HCT116 (cell line): Measurements from ENCODE around the gene FAM241A. TPM values are rescaled to one million over a fixed set of nuclear protein-coding genes. Genes with fewer than 3 reads are reported as not detected.

Experiments
- ATAC-seq: fragments of 200-7000 bp; cut with Tn5 transposase; 2 replicates; pipeline ENCODE4 v1.9.1; 2020; ENCODE audit warnings: mild to moderate bottlenecking, moderate library complexity
- BruUV-seq: library from RNA; stranded (reverse); fragments of 400-500 nt; replicated peaks from 2 replicates; lab custom pipeline; 2021; lab: Mats Ljungman, UMichigan
- CTCF ChIA-PET: fragments of 300-600 bp; sonication (Branson Sonifier 250); formaldehyde crosslinking; loops from one replicate; lab custom pipeline; 2021; ENCODE audit warnings: antibody characterized with exemption; lab: Charles Lee
- POLR2A ChIA-PET: fragments of 300-600, 350-600 bp; sonication (Branson Sonifier 250); formaldehyde crosslinking; loops from one replicate; lab custom pipeline; 2021; ENCODE audit warnings: antibody characterized with exemption; lab: Charles Lee
- RAD21 ChIA-PET, 2 experiments: fragments of 300-600 bp; sonication (Branson Sonifier 250); formaldehyde crosslinking; loops; one replicate each; lab custom pipeline; 2023; ENCODE audit warnings: low total read pairs in 2 of 2; ENCODE audit not compliant: uncharacterized antibody in 2 of 2, unreplicated experiment in 2 of 2, low non-redundant PET in 1 of 2; lab: Charles Lee
- DNase-seq: peaks from one replicate; pipeline ENCODE4 v3.0.0-alpha.2; 2010; ENCODE audit warnings: low read depth, low spot score
- H2AFZ ChIP-seq: fragments of 200-600 bp; shearing (Covaris generic), sonication (generic); 2 replicates; pipeline ENCODE4 v1.6.1; 2017; ENCODE audit warnings: low read depth, mixed run types, mixed read lengths, antibody characterized with exemption, low read length; ENCODE audit not compliant: poor library complexity, severe bottlenecking
- H3K27ac ChIP-seq: 2 replicates; pipeline ENCODE4 v1.5.1; 2012; ENCODE audit warnings: low read depth, low read length
- H3K27me3 ChIP-seq: fragments of 200-600 bp; sonication (generic); 2 replicates; pipeline ENCODE4 v1.6.1; 2016; ENCODE audit warnings: mixed run types, low read length, mixed read lengths; ENCODE audit not compliant: insufficient read depth
- H3K36me3 ChIP-seq, 2 experiments: fragments of 200-500 bp in 1 of 2; fragments of 200-600 bp in 1 of 2; sonication (Bioruptor generic) in 1 of 2; sonication (generic) in 1 of 2; 2 replicates each; pipeline versions ENCODE4 v1.5.1 to v1.6.1; 2014 to 2016; ENCODE audit warnings: low read length in 2 of 2, inconsistent platforms in 1 of 2, mixed read lengths in 1 of 2, mixed run types in 1 of 2; ENCODE audit not compliant: insufficient read depth in 2 of 2, control insufficient read depth in 1 of 2
- H3K4me1 ChIP-seq, 2 experiments: fragments of 200-600 bp in 1 of 2; sonication (generic) in 1 of 2; 2 replicates each; pipeline versions ENCODE4 v1.5.1 to v1.6.1; 2012 to 2017; ENCODE audit warnings: low read length in 2 of 2, inconsistent platforms in 1 of 2, mild to moderate bottlenecking in 1 of 2, mixed read lengths in 1 of 2, mixed run types in 1 of 2, moderate library complexity in 1 of 2; ENCODE audit not compliant: insufficient read depth in 2 of 2, control insufficient read depth in 1 of 2
- H3K4me2 ChIP-seq: fragments of 200-600 bp; sonication (generic); 2 replicates; pipeline ENCODE4 v1.6.1; 2017; ENCODE audit warnings: mixed run types, low read length, mixed read lengths
- H3K4me3 ChIP-seq, 2 experiments: fragments of 200-600 bp in 1 of 2; sonication (generic) in 1 of 2; replicated peaks in 1 of 2; 2 replicates each; pipeline ENCODE4 v1.5.1; 2011 to 2016; ENCODE audit warnings: low read length in 2 of 2, control low read depth in 1 of 2, low read depth in 1 of 2, mild to moderate bottlenecking in 1 of 2, mixed read lengths in 1 of 2, mixed run types in 1 of 2
- H3K79me2 ChIP-seq: fragments of 200-600 bp; sonication (generic); 2 replicates; pipeline ENCODE4 v1.6.1; 2017; ENCODE audit warnings: mild to moderate bottlenecking, mixed run types, low read length, moderate library complexity, mixed read lengths; ENCODE audit not compliant: insufficient read depth
- H3K9ac ChIP-seq: fragments of 200-600 bp; sonication (generic); 2 replicates; pipeline ENCODE4 v1.6.1; 2016; ENCODE audit warnings: low read length, mixed read lengths
- H3K9me2 ChIP-seq: fragments of 200-600 bp; sonication (generic), shearing (Covaris generic); 2 replicates; pipeline ENCODE4 v1.6.1; 2017; ENCODE audit warnings: mixed run types, mild to moderate bottlenecking, moderate library complexity; ENCODE audit not compliant: insufficient read depth
- H3K9me3 ChIP-seq, 2 experiments: fragments of 200-500 bp in 1 of 2; fragments of 200-600 bp in 1 of 2; sonication (Bioruptor generic) in 1 of 2; sonication (generic) in 1 of 2; 2 replicates each; pipeline ENCODE4 v1.6.1; 2014 to 2017; ENCODE audit warnings: low read length in 2 of 2, mixed read lengths in 2 of 2, inconsistent platforms in 1 of 2, low read depth in 1 of 2, mild to moderate bottlenecking in 1 of 2, mixed run types in 1 of 2, moderate library complexity in 1 of 2; ENCODE audit not compliant: control insufficient read depth in 1 of 2, insufficient read depth in 1 of 2
- H4K20me1 ChIP-seq: fragments of 200-600 bp; sonication (generic), shearing (Covaris generic); 2 replicates; pipeline ENCODE4 v1.6.1; 2017; ENCODE audit warnings: mixed run types, mild to moderate bottlenecking, moderate library complexity; ENCODE audit not compliant: insufficient read depth
- ATF3 ChIP-seq: IDR thresholded peaks from 2 replicates; pipeline ENCODE4 v1.6.1; 2012
- CBX3 ChIP-seq: IDR thresholded peaks from 2 replicates; pipeline ENCODE4 v1.6.1; 2012; ENCODE audit warnings: low read depth
- CEBPB ChIP-seq: IDR thresholded peaks from 2 replicates; pipeline ENCODE4 v1.6.1; 2012; ENCODE audit warnings: low read depth
- CTCF ChIP-seq, 3 experiments: fragments of 200-600 bp in 1 of 3; sonication (generic) in 1 of 3; IDR thresholded peaks in 2 of 3; conservative IDR thresholded peaks in 1 of 3; 2 replicates each; pipeline ENCODE4 v1.5.1; 2012 to 2017; ENCODE audit warnings: low read depth in 2 of 3, low read length in 2 of 3, antibody characterized with exemption in 1 of 3, borderline replicate concordance in 1 of 3, control low read depth in 1 of 3, mild to moderate bottlenecking in 1 of 3, mixed read lengths in 1 of 3, mixed run types in 1 of 3, moderate library complexity in 1 of 3; ENCODE audit not compliant: insufficient read depth in 1 of 3
- EGR1 ChIP-seq: IDR thresholded peaks from 2 replicates; pipeline ENCODE4 v1.6.1; 2012; ENCODE audit warnings: low read depth
- ELF1 ChIP-seq: IDR thresholded peaks from 2 replicates; pipeline ENCODE4 v1.6.1; 2012; ENCODE audit warnings: low read depth, borderline replicate concordance
- EZH2 ChIP-seq: fragments of 200-600 bp; sonication (generic); IDR thresholded peaks from 2 replicates; pipeline ENCODE4 v1.6.1; 2017; ENCODE audit warnings: antibody characterized with exemption, mixed run types
- EZH2phosphoT487 ChIP-seq: fragments of 200-600 bp; IDR thresholded peaks from 2 replicates; pipeline ENCODE4 v1.6.1; 2018; ENCODE audit warnings: antibody characterized with exemption, borderline replicate concordance
- FOSL1 ChIP-seq: IDR thresholded peaks from 2 replicates; pipeline ENCODE4 v1.6.1; 2012; ENCODE audit warnings: low read depth
- JUND ChIP-seq: IDR thresholded peaks from 2 replicates; pipeline ENCODE4 v1.6.1; 2012
- MAX ChIP-seq: IDR thresholded peaks from 2 replicates; pipeline ENCODE4 v1.6.1; 2012
- POLR2A ChIP-seq: IDR thresholded peaks from 2 replicates; pipeline ENCODE4 v1.7.0; 2011; ENCODE audit warnings: borderline replicate concordance; ENCODE audit not compliant: insufficient read depth, insufficient read length; ENCODE audit errors: extremely low read depth
- POLR2AphosphoS5 ChIP-seq: IDR thresholded peaks from 2 replicates; pipeline ENCODE4 v1.6.1; 2011; ENCODE audit warnings: mild to moderate bottlenecking, low read depth, low read length, moderate library complexity
- RAD21 ChIP-seq: IDR thresholded peaks from 2 replicates; pipeline ENCODE4 v1.6.1; 2012; ENCODE audit warnings: low read depth, mild to moderate bottlenecking
- REST ChIP-seq: IDR thresholded peaks from 2 replicates; pipeline ENCODE4 v1.6.1; 2012; ENCODE audit warnings: low read depth
- SRF ChIP-seq: IDR thresholded peaks from 2 replicates; pipeline ENCODE4 v1.6.1; 2012; ENCODE audit warnings: low read depth
- TCF7L2 ChIP-seq: IDR thresholded peaks from 2 replicates; pipeline ENCODE4 v1.7.0; 2011; ENCODE audit warnings: borderline replicate concordance, inconsistent platforms; ENCODE audit not compliant: insufficient read depth, insufficient read length; ENCODE audit errors: extremely low read depth
- ZNF274 ChIP-seq: fragments of 200-500 bp; sonication (Bioruptor generic); IDR thresholded peaks from 2 replicates; pipeline ENCODE4 v1.6.1; 2014; ENCODE audit warnings: mild to moderate bottlenecking, low read depth, low read length, inconsistent platforms
- intact Hi-C: fragments of 100-400 bp; cut with micrococcal nuclease; formaldehyde crosslinking; loops from 2 replicates; pipeline ENCODE4 v1.10.0; 2022
- total RNA-seq: library from RNA; stranded (reverse); gene quantifications from one replicate; pipeline ENCODE4 v1.2.1, GENCODE V29; 2021; ENCODE audit not compliant: unreplicated experiment

The FAM241A gene
- total RNA-seq, 1 experiment from 2014 or later: 4.5 TPM

GRCh38 chr4:112210777-112211176 is 65.5 kb downstream of the FAM241A start:
- ChIA-PET RAD21 (no interaction called here), POLR2A (no interaction called here), CTCF (no interaction called here)
- Histone ChIP-seq H2AFZ (no peak overlapping the region), H3K27ac (no peak overlapping the region), H3K9me2 (no peaks in the 10 kb centered on the region), H3K4me3 (no peak overlapping the region), H3K27me3 (no peaks in the 10 kb centered on the region), H3K9me3 (no peaks in the 10 kb centered on the region; a peak in 1 of 4 replicates), H4K20me1 (no peaks in the 10 kb centered on the region), H3K79me2 (no peaks in the 10 kb centered on the region), H3K4me2 (no peak overlapping the region), H3K4me1 (no peaks in the 10 kb centered on the region), H3K9ac (no peak overlapping the region), H3K36me3 (no peaks in the 10 kb centered on the region)
- intact Hi-C loops: no loop called here
- TF ChIP-seq ZNF274 (no peak), CTCF (IDR thresholded peaks at IDR 0.05 in 2 of 3, conservative IDR thresholded peaks at IDR 0.05 in 1 of 3; ENCODE audit: borderline replicate concordance in 1 of 3, insufficient read depth in 1 of 3, low read depth in 2 of 3, low read length in 2 of 3) (no peak), EZH2 (no peak), JUND (no peak), REST (no peak), EZH2phosphoT487 (no peak), CBX3 (no peak), FOSL1 (no peak), ELF1 (no peak), ATF3 (no peak), MAX (no peak), EGR1 (no peak), CEBPB (no peak), POLR2A (no peak), RAD21 (no peak), POLR2AphosphoS5 (no peak), SRF (no peak), TCF7L2 (no peak)
- BruUV-seq: no TSS peak
- DNase-seq: no peak
- no peak for ATAC-seq
